ENCODE measurements around the gene F2.

Gene F2

DNA sequence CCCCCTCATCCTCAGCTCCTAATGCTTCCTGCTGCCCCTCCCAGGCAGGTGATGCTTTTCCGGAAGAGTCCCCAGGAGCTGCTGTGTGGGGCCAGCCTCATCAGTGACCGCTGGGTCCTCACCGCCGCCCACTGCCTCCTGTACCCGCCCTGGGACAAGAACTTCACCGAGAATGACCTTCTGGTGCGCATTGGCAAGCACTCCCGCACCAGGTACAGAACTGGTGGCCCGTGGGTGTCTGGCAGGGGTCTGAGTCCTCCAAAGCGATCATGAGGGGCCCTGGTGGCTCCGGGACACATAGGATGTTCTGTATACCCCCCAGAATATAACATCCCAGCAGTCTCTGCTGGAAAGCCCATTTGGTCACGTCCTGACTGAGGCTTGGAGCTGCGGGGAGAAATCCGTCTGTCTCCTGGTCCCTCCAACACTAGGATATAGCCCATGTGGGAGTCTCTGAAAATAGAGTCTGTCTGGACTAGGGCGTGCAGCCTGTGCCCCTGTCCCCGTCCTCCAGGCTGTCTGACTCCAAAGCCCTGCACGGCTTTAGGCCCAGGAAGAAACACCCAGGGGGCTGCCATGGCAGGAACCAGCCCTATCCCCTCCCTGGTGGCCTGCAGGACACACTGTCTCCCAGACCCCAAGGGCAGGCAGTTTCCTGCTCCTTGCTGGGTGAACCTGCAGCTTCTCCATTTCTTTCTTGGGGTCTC is 9.1 kb downstream of the F2 start:
- H3K9me3 ChIP-seq: no peaks in the 10 kb centered on the region
- no peaks in the 10 kb centered on the region for H3K36me3 ChIP-seq
- no peak overlapping the region for H3K4me3 ChIP-seq (ENCODE audit: low read depth in 1 of 2, low read length in 1 of 2)
- TF ChIP-seq, protein P1, sequence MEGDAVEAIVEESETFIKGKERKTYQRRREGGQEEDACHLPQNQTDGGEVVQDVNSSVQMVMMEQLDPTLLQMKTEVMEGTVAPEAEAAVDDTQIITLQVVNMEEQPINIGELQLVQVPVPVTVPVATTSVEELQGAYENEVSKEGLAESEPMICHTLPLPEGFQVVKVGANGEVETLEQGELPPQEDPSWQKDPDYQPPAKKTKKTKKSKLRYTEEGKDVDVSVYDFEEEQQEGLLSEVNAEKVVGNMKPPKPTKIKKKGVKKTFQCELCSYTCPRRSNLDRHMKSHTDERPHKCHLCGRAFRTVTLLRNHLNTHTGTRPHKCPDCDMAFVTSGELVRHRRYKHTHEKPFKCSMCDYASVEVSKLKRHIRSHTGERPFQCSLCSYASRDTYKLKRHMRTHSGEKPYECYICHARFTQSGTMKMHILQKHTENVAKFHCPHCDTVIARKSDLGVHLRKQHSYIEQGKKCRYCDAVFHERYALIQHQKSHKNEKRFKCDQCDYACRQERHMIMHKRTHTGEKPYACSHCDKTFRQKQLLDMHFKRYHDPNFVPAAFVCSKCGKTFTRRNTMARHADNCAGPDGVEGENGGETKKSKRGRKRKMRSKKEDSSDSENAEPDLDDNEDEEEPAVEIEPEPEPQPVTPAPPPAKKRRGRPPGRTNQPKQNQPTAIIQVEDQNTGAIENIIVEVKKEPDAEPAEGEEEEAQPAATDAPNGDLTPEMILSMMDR (IDR thresholded peaks at IDR 0.05): no peak
- no peaks in the 10 kb centered on the region for H3K4me1 ChIP-seq (ENCODE audit: control insufficient read depth in 1 of 2, insufficient read depth in 1 of 2, low read depth in 1 of 2, low read length in 1 of 2)
- no peaks in the 10 kb centered on the region for H3K27me3 ChIP-seq
- H3K27ac ChIP-seq: no peak overlapping the region

DNA sequence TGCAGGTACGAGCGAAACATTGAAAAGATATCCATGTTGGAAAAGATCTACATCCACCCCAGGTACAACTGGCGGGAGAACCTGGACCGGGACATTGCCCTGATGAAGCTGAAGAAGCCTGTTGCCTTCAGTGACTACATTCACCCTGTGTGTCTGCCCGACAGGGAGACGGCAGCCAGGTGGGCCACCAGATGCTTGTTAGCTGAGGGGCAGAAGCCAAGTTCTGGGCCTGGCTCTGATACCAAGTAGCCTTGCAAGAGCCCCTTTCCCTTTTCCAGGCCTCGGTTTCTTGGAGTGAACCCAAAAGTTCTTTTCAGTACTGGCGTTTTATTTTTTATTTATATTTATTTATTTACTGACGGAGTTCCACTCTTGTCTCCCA is 9.6 kb downstream of the F2 start:
- H3K27me3 ChIP-seq: no peaks in the 10 kb centered on the region
- H3K9me3 ChIP-seq: no peaks in the 10 kb centered on the region
- no peaks in the 10 kb centered on the region for H3K36me3 ChIP-seq
- TF ChIP-seq, protein P1 (IDR thresholded peaks at IDR 0.05): no peak
- H3K4me1 ChIP-seq (ENCODE audit: control insufficient read depth in 1 of 2, insufficient read depth in 1 of 2, low read depth in 1 of 2, low read length in 1 of 2): no peaks in the 10 kb centered on the region
- H3K27ac ChIP-seq: no peak overlapping the region
- no peak overlapping the region for H3K4me3 ChIP-seq (ENCODE audit: low read depth in 1 of 2, low read length in 1 of 2)

DNA sequence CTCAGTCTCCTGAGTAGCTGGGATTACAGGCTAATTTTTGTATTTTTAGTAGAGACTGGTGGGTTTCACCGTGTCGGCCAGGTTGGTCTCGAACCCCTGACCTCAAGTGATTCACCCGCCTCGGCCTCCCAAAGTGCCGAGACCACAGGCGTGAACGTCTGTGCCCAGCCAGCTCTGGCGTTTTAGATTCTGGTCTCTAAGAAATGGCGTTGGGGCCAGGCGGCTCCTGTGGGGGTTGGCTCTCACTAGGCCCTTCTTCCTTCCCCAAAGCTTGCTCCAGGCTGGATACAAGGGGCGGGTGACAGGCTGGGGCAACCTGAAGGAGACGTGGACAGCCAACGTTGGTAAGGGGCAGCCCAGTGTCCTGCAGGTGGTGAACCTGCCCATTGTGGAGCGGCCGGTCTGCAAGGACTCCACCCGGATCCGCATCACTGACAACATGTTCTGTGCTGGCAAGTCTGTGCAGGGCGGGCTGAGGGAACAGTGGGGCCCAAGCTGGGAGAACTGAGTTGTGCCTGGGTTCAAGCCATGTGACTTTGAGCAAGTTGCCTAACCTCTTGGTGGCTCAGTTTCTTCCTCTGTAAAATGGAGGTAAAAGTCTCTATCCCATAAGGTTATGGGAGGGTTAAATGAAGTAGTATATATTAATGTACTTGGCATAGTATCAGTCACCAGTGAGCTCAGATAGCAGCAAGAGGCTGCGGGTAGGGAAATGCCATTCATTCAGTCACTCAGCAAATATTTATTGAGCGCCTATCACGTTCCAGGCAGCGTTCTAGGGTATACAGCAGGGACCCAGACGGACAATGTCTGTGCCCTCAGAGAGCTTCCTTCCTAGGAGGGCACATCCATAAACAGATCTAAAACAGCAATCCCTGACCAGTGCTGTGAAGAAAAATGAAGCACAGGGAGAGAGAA is 10.4 kb downstream of the F2 start:
- H3K27me3 ChIP-seq: no peaks in the 10 kb centered on the region
- no peaks in the 10 kb centered on the region for H3K36me3 ChIP-seq
- TF ChIP-seq, protein P1 (IDR thresholded peaks at IDR 0.05): no peak
- no peaks in the 10 kb centered on the region for H3K9me3 ChIP-seq
- no peak overlapping the region for H3K27ac ChIP-seq
- no peak overlapping the region for H3K4me3 ChIP-seq (ENCODE audit: low read depth in 1 of 2, low read length in 1 of 2)
- H3K4me1 ChIP-seq (ENCODE audit: control insufficient read depth in 1 of 2, insufficient read depth in 1 of 2, low read depth in 1 of 2, low read length in 1 of 2): no peaks in the 10 kb centered on the region

DNA sequence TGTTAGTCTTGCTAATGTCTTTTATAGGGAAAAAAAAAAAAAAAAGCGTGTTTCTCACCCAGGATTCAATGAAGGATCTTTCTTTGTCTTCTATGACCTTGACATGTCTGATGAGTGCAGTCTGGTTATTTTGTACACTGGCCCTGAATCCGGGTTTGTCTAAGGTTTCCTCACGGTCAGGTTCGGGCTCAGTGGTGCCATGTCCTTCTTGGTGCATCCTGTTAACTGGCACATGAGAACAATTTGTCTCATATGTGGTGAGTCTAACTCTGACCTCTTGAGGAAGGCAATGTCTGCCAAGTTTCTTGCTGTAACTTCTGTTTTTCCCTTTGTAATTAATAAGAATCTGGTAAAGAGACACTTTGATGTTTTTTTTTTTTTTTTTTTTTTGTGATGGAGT is 12.5 kb downstream of the F2 start:
- no peaks in the 10 kb centered on the region for H3K9me3 ChIP-seq
- no peaks in the 10 kb centered on the region for H3K4me1 ChIP-seq (ENCODE audit: control insufficient read depth in 1 of 2, insufficient read depth in 1 of 2, low read depth in 1 of 2, low read length in 1 of 2)
- no peak overlapping the region for H3K4me3 ChIP-seq (ENCODE audit: low read depth in 1 of 2, low read length in 1 of 2)
- H3K27me3 ChIP-seq: no peaks in the 10 kb centered on the region
- H3K27ac ChIP-seq: no peak overlapping the region
- H3K36me3 ChIP-seq: no peaks in the 10 kb centered on the region
- TF ChIP-seq, protein P1 (IDR thresholded peaks at IDR 0.05): no peak

DNA sequence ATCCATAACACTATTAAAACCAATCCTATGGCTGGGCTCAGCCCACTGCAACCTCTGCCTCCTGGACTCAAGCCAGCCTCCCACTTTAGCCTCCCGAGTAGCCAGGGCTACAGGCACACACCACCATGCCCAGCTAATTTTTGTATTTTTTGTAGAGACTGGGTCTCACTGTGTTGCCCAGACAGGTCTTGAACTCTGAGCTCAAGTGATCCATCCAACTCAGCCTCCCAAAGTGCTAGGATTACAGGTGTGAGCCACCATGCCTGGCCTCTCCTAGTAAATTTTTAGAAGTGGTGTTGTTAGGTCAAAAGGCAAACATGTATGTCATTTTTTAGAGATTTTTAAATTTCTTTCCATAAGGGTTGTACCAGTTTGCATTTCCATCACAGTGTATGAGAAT is 14.2 kb downstream of the F2 start:
- Histone ChIP-seq H3K4me1 (ENCODE audit: control insufficient read depth in 1 of 2, insufficient read depth in 1 of 2, low read depth in 1 of 2, low read length in 1 of 2) (no peaks in the 10 kb centered on the region), H3K9me3 (no peaks in the 10 kb centered on the region), H3K36me3 (no peaks in the 10 kb centered on the region), H3K27ac (no peak overlapping the region), H3K27me3 (no peaks in the 10 kb centered on the region), H3K4me3 (ENCODE audit: low read depth in 1 of 2, low read length in 1 of 2) (no peak overlapping the region)
- TF ChIP-seq, protein P1 (IDR thresholded peaks at IDR 0.05): no peak

All from neutrophil (primary cell).